ENCODE data around the gene TIAM2.

DNA sequence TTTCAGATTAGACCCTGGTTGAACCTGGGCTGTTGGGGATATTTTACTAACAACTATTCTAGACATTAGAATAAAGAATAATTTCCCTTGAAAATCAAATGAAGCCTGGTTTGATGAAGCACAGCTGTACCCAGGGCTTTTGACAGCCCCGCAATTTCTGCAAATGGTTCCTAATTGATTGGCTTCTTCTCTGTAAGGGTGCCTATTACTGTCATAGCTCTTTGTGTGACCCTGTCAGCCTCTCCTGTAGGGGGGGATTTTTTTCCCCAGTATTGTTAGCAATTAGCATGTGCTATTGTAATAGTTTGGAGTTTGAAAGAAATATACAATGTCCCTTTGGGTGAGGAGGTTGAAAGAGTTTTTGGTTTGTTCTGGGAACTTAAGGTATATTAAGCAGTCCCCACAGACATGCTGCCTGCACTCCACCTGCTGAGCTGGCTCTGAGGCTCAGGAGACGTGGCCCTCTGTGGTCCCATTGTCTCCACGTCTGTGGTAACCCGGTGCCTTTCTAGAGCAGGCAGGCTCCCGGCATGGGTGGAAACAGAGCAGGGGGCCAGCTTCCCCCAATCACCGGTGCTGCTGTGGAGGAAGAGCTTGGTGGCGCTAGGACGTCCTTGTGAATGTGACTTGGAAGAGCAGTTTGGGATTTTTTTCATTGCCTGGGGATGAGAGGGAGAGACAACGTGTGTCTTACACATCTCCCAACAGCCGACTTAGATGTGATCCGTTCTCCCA, 221.4 kb downstream of the TIAM2 start:
- TF ChIP-seq CTCF (IDR thresholded peaks at IDR 0.05) (no peak), POLR2A (IDR thresholded peaks at IDR 0.05) (no peak), EP300 (IDR thresholded peaks at IDR 0.05) (no peak)

All from ovary (tissue), 3 donors.